Caki2 (cell line): ENCODE measurements around the gene DOK5. TPM values are rescaled to one million over a fixed set of nuclear protein-coding genes. Genes with fewer than 3 reads are reported as not detected.

Source experiments
- DNase-seq: peaks from one replicate; pipeline ENCODE4 v3.0.0-alpha.2; 2015; ENCODE audit warnings: low read depth
- in situ Hi-C: cut with HindIII; loops from 2 replicates; pipeline ENCODE4 v1.10.0; 2016; ENCODE audit warnings: low sequenced_read_pairs, low pct_unique_long_range_greater_than_20kb, mixed read lengths
- total RNA-seq: library from RNA; depleted of rRNA; stranded (reverse); fragments of >200 nt; shearing (Covaris generic); gene quantifications from 2 replicates; pipeline ENCODE4 v1.2.3, GENCODE V29; 2014; ENCODE audit warnings: low replicate concordance

Gene DOK5
- total RNA-seq, 1 experiment from 2014 or later: 3.5 TPM

DNA sequence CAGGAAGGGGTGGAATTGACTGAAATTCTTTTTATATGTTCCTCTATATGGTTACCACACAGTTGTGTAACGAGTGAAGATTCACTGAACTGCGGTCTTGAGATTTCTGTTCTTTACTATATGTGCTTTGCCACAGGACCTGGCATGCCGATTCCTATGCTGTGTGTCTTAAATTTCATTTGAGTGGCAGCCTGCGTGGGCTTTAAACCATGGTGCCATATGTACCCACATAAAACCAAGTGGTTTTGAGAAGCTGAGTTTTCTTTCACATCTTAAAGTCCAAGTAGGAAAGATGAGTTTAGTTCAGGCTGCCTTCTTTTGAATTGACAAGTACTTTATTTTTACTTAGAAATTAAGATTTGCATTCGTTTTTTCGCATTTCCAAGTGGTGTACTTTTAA, 101.1 kb downstream of the DOK5 start:
- no peak for DNase-seq
- in situ Hi-C loops: no loop called here

DNA sequence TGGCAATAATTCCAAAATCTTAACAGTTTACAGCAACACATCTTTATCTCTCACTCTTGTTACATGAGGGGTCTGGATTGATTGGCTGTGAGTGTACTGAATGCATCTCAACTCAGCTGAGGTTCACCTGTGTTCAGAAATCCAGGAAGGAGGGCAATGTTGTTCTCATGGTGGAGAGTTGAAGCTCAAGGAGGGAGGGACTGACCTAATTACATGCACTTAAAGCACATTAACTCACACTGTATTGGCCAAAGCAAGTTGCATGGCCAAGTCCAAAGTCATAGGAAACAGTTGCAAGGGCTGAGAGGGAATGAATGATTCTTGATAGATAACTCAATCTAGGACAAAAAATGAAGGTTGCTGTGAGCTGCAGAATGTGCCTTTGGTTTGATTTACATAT, 102.2 kb downstream of the DOK5 start:
- no peak for DNase-seq
- in situ Hi-C loops: no loop called here

DNA sequence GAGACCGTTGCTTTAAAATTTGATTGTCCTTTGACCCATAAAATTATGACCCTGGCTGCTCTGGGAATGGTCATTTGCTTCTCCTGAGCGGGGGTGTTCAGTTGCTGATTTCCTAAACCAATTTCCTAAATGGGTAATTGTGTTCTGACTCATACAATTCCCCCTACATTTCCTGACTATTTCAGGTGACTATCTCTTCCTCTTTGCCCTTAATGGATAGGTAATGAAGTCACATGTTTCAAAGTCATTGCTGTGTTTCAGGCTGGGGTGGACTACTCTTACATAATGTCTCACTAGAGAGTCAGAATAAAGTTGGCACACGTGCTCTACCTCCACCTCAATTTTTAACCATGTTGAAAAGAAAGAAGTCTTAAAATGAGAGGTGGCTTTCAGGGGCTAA, 109.8 kb downstream of the DOK5 start:
- DNase-seq: no peak
- in situ Hi-C loops: no loop called here

DNA sequence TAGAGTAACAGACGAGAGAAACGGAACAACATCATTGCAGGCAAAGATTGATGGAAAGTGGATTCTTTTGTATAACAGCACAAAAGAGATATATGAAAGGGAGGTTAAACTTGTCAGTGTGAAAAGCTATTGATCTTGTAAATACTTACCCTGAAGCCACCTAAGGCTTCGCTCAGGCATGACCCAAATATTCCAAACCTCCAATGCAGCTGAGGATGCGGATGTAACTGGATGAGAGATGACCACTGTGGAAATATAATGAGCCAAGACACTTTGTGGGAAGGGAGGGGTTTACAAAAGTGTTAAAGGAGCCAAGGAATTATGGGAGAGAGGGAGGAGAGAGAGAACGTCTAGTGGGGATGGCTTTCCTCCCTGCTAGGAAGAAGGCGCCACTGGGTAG, 112.0 kb downstream of the DOK5 start:
- DNase-seq: no peak
- in situ Hi-C loops: no loop called here

DNA sequence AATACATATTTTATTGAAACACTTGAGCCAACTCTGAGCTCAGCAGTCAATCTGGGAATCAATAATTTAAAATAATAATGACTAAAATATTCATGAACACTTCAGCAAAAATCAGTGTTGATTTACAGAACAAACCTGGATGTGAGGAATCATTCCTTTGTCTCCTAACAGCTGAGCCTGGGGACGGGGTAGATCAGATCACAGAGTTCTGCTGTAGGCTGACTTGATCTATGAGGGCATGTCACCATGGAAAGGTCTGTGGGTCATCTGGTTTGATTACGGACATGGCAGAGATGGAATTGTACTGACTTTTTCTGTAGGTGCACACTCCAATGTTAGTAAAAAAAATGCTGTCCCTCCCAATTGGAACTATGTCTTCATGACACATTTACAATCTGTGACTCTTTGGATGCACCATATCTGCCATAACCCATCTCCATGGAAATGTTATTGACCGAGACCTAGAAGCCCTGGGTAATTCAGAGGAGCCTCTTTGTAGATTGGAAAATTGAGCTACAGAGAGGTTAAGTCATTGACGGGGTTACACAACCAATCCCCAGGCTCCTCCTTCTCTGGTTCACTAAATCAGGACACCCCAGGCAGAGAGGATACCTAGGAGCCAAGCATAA, 114.1 kb downstream of the DOK5 start:
- DNase-seq: no peak
- in situ Hi-C loops: no loop called here

DNA sequence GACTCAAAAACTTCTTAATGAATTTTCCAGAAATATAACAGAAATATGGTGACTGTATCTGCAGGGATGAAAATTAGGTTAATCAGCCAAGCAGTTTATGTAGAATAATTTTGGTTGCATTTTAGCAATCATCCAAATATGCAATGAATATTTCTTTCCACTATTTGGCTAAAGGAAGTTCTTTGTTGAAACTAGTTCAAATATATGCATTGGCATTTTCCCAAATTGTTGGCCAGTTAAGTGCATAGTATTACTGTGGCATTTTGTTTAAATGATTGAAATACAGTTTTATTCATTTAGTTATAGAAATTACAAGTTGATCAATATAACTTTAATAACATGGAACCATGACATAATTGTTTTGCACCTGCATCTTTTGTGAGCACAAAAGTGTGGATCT, 115.5 kb downstream of the DOK5 start:
- in situ Hi-C loops: no loop called here
- DNase-seq: no peak

DNA sequence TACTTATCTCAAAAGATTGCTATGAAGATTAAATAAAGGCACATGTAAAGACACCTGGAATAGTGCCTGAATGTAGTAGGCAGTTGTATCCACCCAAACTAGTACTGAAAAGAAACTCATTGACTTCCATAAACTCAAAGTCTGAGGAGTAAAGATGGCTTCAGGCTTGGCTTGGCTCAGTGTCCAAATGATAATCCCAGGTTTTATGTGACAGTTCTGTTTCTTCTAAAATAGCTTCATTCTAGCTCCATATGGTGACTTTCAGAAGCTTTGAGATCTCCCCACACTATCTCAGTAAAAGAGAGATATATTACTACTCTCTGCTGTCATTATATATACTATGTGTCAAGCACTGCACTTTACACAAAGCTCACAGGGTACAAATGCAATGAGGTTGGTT, 121.3 kb downstream of the DOK5 start:
- in situ Hi-C loops: no loop called here
- DNase-seq: no peak

DNA sequence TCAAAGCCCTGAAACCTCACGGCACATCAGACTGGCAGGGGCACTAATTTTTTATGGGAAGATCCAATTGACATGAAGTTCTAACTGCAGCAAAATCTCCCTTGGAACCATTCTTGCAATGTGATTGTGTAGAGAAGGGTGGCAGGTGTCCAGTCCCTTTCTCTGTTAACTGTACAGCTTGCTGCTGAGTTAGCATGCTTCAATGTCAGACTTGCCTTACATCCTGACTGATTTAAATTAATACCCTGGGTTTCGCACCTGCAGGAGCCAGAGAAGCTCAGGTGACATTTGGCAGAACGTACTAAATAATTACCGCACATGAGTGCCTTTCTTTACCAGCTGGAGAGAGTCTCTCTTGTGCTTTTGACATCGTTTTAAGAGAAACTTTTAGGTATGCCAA, 123.0 kb downstream of the DOK5 start:
- in situ Hi-C loops: no loop called here
- no peak for DNase-seq

DNA sequence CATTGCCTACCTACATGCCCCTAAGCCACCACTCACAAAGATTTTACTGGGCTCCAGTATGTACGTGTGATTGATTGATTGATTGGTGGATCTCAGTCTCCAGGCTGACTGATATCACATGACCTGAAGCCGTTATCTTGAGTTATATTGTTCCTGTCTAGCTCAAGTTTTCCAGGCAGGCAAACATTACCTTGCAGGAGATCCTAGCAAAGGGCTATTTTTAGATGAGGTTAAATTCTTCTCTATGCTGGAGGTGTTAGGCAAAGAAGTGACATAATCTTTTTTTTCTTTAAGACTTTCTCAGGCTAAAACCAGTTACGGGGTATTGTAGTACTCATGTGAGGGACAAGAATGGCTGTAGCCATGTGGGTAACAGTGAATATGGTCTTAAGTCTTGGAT, 125.2 kb downstream of the DOK5 start:
- DNase-seq: no peak
- in situ Hi-C loops: no loop called here

DNA sequence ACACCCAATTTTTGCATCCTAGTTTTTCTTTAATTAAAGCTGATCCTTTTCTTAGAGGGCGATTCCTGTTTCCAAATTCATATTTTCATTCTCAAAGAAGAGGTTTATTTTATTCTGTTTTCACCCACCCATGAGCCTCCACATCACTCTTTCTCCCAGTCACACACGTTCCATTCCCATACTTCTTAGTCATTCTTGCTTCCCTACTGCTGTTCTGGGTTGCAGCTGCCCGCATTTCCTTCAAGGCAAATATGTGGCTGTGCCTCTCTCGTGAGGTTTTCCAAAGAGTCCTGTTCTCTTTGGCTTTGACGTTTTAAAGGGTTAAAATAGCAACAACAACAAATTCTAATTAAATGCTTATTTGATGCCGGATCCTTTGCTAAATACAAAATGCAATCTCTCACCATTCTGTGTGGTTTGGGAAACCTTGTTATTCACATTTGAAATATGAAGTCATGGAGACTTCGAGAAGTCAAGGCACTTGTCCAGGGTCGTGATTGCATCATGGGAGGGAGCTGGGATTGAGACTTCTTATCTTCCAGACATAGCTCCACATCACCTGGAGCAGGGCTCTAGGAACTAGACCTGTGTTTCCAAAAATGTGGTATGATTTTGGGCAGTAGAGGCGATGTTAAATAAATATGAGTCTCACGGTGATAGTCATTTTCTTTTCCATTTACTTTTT, 126.6 kb downstream of the DOK5 start:
- DNase-seq: no peak
- in situ Hi-C loops: no loop called here

DNA sequence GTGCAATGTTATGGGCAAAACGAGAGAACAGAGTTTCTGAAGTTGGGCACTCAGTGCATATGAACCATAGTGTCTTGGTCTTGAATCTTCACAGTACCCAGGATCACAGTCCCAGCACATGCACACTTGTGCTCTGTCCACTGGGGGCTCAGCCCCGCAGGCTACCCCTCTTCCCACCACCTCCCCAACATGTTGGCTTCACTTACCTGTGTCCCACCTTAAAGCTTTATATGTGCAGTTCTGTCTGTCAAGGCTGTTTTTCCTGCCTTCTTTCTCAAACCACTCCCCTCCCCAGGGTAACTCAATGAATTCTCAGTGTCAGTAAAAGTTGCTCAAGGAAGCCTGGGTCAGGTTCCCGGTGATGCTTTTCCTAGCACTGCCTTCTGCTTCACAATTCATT, 129.9 kb downstream of the DOK5 start:
- in situ Hi-C loops: no loop called here
- no peak for DNase-seq

DNA sequence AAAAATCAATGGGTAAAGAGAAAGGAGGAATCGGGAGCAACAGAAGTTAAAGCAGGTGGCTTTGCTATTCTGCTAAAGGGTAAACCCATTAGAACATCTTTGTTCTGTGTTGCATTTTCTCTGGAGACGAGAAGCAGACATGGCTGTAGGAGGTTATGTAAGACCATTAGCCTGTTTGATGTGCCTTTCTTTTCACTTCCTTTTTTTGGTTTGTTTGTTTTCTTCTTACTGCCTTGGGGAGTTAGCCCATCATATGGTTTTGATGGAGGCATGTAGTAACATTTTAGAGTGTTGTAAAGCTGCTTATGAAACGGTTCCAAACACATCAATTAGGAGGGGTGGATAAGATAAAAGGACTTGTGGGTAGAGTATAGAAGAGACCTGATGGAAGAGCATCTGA, 131.0 kb downstream of the DOK5 start:
- DNase-seq: no peak
- in situ Hi-C loops: no loop called here

DNA sequence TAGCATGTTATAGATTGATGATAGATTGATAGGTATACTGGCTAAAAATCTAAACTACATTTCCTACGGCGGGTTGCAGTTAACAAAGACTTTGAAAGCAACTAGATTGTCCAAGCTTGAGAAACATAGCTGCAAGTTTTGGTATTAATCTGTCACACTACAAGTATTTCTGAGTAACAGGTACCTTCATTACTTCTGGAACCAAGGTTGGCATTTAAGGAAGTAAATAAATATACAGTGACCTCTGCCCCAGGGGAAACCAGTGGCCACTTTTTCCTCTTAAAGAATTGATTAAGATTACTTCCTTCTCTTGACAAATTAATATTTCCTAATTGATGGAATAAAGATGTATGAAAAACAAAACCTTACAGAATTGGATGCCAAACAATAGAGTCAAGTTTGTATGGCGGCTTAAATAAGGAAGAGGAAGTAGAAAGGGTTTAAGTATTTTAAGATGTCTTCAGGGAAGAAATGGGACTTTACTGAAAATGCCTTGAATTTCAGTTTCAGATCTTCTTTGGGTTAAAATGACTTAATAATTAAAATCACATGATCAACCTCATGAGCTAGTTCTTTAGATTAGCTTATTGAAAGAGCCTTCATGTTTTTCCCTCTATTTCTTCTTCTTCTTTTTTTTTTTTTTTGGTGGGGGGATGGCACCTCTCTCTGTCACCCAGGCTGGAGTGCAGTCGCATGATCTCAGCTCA, 132.8 kb downstream of the DOK5 start:
- in situ Hi-C loops: no loop called here

DNA sequence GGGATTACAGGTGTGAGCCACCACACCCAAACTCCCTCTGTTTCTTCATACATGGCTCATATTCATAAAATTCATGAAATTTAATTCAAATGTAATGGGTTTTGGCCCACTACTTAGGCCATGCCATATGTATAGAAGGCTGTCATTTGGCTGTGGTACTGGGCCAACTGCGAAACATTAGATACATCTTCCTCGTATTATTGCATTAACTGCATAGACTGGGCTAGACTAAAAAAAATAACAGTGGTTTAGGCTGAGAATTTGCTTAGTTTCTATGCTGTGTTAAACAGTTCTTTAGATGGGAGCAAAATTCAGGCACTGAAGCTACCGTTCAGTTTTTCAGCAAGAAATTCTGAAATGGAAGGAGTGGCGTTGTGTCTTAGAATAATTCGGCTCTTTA, 133.6 kb downstream of the DOK5 start:
- in situ Hi-C loops: no loop called here
- no peak for DNase-seq

More for the DNA sequence above, 132.8 kb downstream of the DOK5 start:
- no peak for DNase-seq

DNA sequence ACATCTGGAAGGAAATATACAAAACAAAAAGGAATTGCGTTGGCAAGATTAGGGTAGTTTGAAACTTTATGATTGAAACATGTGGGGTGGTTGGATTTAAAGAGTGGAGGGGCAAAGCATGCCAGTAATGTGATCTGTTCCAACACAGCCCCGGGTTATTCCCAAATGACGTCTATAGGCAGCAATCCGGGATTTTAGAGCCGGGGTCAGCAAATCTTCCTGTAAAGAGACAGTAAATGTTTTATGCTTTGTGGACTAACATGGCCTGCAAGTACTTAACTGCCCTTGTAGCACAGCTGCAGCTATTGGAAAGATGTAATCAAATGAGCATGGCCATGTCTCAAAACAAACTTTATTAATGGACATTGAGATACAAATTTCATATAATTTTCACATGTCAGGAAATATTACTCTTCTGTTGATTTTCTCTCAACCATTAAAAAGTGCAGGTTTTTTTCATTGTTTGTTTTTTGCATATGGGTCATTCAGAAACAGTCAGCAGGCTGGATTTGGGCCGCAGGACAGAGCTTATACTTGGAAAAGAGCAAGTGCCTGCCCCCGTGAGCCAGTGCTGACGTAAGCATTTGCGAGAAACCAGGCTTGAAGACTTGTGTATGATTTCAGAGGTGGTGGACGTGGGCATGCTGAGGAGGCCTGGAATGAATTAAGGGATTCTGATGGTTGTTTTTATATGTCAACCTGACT, 136.5 kb downstream of the DOK5 start:
- no peak for DNase-seq
- in situ Hi-C loops: no loop called here

DNA sequence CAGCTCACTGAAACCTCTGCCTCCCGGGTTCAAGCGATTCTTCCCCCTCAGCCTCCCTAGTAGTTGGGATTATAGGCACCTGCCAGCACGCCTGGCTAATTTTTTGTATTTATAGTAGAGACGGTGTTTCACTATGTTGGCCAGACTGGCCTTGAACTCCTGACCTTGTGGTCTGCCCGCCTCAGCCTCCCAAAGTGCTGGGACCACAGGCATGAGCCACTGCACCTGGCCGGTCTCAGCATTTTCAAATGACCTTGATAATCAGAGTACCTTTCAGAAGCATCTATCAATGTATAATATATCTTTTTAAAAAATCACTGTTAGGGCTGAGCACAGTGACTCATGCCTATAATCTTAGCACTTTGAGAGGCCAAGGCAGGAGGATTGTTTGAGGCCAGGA, 143.0 kb downstream of the DOK5 start:
- no peak for DNase-seq
- in situ Hi-C loops: no loop called here

DNA sequence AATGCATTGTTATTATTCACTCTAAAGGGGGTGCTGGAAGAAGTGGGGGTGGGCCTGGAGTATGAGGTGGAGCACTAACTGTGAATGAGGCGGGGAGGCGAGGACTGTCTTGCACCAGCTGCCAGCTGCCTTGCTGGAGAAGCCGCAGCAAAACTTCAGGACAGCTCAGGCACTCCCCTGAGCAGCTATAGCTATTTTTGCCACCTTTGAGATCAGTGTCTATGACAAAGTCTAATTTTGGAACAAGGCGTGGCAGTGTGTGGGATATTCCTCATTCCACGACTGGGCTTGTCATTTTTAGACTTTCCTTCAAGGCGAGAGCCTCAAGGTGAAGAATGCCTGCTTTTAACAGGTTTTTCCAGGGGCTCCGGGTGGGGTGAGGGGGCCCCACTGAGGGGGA, 143.8 kb downstream of the DOK5 start:
- in situ Hi-C loops: no loop called here
- no peak for DNase-seq

DNA sequence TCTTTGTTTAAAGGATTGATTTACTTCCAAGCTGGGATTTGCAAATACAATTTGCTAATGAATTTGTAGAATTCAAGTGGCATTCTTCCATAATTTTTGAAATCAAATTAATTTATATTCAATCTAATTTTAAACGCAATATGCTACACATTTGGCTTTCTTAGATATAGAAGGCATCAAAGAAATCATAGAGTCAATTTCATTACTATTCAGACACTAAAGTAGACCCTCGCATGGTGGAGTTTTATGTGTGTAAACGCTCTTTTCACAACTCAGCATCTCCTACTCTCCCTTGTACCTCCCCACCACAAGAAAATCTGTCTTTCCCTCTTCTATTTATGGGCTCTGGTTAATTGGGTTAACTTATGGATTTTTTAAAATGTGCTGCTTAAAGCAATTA, 144.3 kb downstream of the DOK5 start:
- in situ Hi-C loops: no loop called here
- DNase-seq: no peak

DNA sequence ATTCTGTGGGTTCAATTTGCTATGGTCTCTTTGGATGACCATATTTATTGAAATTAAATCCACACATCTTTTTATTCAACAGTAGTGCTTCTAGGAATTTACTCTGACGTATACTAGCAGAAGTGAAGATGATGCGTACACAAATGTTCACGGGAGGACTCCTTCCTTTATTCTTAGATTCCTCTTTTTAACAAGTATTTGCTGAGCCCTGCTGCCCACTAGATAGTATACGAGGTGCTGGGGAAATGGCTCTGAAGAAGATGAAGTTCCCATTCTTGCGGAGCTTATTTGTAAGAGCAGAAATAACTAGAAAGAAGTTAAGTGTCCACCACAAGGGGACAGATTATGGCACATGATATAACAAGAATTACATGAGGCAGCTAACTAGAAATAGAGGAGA, 145.2 kb downstream of the DOK5 start:
- no peak for DNase-seq
- in situ Hi-C loops: no loop called here
